Measurements from ENCODE around the gene CEP43.

The CEP43 gene

DNA sequence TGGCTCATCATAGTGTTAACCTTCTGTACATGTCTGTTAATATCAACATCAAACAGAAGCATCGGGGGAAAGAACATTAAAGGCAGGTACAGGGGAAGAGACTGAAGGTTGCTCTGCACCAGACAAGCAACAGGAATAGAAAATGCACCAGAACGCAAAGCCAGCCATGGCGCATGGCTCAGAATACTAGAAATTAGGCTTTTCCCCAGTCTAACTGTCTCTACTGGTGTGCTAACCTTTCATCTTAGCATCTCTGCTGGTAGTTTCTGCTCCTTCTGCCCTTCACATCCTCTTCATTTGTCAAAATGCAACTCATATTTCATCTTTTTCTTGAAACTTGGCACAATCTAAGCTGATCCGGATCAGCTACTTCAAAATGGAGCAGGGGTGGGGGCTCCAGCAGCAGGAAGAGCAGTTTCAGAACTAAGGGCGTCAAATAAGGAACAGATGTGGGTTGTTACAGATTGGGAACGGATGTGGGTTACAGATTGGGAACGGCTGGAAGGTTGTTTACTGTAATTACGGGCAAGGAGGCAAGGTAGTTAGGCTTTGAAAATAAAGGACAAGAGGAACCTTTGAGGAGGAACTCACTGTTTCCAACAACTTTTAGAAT is 29.7 kb upstream of the CEP43 start:
- no peak for DNase-seq

DNA sequence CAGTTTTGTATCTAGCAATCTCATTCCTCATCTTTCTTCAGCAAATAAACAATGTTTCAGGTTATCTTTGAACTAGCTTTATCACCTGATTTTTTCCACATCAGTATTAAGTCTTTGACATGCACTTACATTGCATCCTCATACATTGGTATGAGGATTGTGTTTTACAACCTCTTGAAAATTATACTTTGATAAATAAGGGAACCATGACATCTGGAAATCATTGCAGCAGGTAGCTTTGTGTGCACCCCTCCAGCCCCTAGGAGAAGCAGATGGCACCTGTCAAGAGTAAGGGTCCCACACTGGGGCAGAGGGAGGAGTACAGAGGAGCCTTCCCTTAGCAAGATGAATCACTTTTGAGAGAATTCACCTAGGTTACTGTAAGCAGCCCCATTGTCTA is 29.1 kb upstream of the CEP43 start:
- DNase-seq: no peak

DNA sequence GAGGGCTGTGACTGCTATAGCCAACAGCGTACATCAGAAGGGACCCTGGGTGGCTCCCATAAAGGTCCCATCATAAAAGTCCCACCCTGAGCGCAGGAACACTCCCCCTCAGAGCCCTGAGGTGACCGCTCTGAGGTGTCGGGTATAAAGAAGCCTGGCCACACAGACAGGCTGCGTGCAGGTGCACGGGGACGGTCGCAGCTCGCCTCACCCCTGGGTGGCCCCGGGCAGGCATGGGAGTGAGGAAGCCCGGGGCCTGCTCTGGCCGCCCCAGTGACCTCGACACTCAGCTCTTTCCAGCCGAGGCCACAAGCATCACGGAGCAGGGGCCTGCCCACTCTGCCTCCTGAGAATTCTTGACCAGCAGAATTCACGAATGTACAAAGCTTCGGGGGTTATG is 28.4 kb upstream of the CEP43 start:
- no peak for DNase-seq

DNA sequence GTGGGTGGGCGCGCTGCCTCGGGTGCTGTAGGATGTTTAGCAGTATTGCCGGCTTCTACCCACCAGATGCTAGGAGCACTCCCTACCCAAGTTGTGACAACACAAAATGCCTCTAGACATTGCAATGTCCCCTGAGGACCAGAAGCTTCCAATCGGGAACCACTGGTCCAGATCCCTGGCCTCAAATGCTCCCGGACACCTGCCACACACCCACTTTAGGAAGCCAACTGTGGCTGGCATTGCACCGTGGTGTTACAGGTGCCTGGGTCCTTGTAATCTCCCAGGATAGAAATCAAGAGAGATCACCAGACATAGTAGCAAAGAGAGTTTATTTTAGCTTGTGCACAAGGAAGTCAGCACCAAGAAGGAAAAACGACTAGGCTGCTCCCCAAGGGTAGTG is 27.9 kb upstream of the CEP43 start:
- no peak for DNase-seq

DNA sequence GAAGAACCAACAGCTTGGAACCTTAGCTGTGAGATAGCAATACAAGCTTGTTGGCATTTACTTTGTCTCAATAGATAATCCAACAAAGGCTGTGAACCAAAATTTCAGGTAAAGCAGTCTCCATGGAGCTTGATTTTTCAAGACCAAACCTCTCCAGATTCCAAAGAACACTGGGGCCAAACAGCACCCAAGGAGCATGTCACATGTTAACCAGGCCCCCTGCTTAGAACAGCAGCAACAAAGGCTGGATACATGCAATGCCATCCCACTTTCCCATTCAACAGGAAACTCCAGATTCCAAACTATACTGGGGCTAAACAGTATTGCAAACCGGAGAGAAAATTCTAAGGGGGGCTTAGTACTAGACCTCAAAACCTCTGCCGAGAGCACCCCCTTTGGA is 27.1 kb upstream of the CEP43 start:
- DNase-seq: no peak

DNA sequence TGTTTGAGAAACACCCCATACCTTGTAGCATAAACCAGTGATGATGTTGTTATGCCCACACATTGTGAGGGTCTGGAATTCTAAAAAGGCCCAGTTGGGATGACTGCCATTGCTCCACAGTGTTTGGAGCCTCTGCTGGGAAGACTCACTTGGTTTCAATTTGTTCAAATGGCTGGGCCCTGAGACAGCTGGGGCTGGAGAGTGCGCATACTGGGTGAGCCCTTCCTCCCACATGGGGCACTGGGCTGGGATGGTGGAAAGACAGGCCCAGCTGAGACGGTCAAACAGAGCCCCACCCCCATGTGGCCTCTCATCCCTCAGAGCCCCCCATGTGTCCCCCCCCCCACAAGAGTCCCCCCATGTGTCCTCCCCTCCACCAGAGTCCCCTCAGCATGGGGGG is 22.6 kb upstream of the CEP43 start:
- no peak for DNase-seq

DNA sequence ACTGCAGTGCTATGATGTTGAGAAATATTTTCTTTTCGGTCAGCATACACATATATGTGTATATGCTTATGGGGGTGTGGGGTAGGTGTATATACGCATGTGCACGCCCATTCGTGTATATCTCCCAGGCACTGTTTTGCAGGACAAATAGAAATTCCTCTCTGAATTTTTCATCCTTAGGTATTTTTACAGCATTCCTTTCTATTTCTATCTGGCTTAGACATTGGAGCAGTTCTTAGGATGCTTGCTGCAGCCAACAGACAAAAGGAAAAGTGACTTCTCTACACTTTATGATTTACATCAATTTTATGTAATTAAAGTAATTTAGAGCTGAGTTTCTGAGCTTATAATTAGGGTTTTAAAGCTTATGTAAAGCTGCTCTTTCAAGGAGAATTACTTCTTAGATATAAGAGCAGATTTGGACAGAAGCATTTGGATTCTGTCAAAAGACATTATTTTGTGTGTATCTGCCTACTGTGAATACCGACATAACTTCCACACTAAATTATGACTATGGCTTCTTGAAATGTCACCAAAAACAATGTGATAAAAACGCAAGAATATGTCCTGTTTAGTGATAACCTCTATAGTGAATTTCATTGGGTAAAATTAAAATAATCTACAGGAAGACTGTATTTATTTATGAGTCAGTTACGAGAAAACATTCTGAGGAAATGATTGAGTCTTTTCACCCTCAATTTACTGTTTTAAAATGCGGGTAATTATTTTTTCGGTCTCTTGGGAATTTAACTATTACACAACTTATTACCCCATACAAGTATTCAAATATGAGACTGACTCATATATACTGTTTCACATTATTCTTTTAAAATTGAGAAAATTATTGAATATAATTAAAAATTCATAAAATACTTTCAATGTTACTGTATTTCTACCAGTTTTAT is 21.3 kb upstream of the CEP43 start:
- no peak for DNase-seq

DNA sequence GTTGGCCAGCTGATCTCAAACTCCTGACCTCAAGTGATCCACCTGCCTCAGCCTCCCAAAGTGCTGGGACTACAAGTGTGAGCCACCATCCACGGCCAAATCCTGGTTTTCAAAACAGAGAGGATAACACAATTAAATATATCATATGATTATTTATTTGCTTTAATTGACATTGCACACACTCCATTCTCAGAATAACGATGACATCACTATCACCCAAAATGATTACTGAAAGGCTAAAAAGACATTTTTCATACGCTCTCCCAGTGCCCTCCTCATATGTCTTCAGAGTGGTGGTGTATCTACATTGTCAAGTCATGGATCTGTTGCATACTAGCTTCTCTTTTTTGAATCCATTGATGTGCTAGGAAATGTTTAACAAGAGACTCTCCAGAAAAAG is 18.5 kb upstream of the CEP43 start:
- DNase-seq: no peak

DNA sequence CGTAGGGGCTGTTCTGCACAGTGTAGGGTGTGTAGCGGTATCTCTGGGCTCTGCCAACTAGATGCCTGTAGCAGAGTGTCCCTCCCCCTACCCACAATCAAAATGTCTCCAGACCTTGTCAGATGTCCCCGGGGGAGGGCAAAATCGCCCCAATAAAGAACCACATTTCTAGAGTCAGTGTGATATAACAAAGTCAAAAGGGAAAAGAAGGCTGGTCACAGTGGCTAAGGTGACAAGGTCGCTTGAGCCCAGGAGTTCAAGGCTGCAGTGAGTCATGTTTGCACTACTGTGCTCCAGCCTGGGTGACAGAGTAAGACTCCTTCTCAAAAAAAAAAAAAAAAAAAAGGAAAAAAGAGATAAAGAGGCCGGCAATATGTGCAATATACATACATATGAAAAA is 11.7 kb upstream of the CEP43 start:
- DNase-seq: no peak

DNA sequence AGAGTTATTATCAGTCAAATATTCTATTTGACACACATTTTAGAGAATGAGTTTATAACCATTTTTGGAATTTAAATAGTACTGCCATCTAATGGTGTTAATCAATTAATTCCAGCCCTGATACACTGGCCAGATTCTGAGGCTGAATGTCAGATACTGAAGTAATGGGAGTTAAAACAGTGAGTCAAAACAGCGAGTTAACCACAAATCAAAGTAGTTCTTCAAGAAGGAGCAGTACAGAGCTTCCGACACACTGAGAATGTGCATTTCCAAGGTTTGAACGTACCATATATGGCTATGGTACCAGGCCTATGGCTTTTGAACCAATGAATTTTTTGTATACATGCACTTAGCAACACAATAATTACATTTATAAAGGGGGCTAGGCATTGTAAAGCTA is 11.3 kb upstream of the CEP43 start:
- DNase-seq: no peak

DNA sequence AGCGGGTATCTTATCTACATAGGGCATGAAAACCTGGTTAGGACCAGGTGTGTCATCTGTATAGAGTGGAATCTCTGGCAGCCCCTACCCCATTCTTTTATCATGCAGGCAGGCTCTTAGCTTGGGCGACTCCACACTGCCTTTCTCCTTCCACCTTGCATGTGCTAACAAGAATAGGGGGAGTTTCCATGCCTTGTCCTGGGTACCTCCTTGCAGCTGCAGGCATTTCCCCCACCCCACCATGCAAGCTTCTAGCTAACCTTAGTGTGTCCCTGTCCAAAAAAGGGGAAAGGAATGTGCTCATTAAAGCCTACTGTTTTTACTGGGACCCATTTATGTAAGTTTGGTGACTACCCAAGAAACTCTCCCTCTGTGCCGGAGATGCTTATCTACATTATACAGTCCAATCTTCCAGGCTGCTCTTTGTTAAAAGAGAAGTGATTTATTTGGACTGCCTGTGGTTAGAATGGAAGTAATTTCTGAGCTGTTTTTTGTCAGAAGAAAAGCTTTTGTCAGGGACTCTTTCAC is 10.5 kb upstream of the CEP43 start:
- no peak for DNase-seq

DNA sequence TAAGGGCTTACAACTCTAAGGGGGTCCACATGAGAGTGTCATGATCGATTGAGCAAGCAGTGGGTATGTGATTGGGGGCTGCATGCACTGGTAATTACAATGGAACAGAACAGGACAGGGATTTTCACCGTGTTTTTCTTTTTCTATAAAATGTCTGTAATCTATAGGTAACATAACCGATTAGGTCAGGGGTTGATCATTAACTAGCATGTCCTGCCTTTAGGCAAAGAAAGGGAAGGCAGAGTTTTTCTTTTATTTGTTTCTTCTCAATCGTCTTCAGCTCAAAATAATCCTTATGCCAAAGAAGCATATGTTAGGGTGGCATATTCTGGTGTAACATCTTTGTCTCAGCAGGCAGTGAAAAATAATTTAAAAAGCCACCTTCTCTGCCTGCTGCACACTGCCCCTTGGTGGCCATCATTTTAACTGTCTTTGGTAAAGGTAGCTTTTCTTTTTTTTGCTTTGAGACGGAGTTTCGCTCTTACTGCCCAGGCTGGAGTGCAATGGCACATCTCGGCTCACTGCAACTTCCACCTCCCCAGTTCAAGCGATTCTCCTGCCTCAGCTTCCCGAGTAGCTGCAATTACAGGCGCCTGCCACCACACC is 9.7 kb upstream of the CEP43 start:
- DNase-seq: peak in 1 of 2 experiments; percentile 8

DNA sequence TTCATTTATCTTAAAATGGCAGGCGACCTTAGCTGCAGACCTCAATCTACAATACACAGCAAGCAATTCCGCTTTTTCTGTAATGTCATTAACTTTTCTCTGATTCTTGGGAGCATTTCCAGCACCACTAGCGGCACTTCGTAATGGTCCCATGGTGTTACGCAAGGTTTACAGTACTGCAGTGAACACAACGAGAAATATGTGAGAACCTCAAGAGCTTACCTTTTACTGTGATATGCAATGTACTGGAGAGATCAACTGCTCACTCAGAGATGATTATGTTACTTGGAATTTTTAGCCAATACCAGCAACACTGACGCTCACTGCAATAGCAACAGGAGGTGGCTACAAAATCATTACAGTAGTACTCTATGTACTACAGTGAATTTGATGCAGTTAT is 2.8 kb upstream of the CEP43 start:
- no peak for DNase-seq

DNA sequence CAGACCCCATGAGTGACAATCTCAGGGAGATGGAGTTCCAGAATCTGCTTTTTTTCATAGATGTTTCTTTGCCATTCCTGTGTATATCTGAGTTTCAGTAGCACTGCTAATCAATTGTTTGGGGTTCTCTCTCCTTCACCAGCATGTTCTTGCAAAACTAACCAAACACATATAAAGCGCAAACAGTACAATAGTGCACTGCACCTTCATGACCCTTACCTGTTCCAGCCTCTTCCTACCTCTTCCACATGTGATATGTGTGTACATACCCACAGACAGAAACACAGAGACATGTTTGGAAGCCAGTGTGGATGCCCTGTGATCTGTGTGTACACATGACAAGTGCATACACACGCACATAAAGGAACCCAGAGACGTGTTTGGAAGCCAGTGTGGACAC is 1.8 kb upstream of the CEP43 start:
- DNase-seq: no peak

DNA sequence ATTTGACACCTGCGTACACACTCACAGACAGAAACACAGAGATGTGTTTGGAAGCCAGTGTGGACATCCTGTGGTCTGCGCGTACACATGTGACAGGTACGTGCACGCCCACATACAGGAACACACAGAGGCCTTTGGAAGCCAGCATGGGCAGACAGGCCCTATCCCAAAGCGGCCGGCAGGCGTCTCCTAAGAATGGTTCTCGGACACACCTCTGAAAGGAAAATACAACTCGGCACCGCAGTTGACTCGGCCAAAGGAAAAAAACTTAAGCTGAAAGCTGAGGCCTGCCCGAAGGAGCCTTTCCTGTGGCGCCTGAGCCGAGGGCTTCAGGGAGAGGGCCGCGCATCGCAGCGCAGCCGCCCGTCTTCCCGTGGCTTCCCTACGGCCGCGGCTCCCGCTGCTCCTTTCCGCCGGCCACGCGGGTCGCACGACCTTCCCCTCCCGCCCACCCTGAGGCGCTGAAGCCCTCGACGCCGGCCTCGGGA is 1.4 kb upstream of the CEP43 start:
- peak in 1 of 2 experiments; percentile 12 for DNase-seq

DNA sequence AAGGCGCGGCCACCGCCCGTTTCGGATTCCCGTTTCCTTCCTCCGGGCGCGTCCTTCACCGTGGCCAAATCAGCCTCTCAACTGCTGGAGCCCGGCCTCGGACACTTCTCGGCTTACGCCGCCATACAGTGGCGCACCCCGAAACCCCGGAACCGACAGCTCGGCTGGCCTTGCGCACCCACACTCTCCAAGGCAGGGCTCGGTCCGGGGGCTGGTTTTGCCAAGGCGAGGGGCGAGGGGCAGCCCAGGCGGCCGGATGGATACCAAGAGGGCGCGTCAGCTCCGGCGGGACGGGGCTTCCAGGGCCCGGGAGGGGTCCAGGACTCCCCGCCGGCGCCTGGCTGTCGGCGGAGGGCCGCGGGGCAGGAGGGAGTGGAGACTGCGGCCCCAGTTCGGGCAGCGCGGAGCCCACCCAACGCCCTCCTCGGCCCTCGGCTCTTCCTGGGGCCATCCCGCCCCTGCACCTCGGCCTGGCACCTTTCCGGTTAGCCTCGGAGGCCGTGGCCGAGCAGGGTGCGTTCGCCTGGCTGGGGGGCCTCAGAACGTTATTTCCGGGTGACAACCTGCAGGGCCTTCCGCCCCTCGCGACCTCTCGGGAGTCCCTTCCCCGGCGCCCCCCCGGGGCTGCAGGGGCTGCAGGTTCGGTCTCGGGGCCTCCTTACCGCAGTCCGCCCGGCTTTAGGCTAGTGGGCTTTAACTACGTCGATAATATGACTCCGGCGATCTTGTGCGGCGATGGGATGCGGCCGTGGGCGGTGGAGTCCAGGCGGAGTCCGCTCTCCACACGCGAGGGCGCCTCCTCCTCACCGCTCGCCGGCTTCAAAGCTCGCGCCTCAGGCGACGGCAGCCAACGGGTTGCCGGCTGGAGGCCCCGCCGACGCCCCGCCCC is 697 bp upstream of the CEP43 start:
- DNase-seq: no peak

DNA sequence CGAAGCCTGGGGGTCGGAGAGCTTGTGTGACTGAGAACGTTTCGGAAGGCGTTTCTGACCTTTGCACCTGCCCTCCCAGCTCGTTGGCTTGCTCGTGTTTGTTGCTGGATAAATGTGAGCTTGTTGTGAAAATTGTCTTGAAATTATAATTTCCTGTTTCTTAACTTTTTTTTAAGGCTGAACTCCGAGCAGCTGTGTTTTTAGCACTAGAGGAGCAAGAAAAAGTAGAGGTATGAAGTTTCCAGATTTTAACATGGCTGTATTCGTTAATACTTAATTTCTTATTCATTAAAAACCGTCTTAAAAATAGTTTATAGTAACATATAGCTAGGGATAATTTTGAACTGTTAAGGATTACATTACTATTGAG is 672 bp downstream of the CEP43 start:
- DNase-seq: no peak

DNA sequence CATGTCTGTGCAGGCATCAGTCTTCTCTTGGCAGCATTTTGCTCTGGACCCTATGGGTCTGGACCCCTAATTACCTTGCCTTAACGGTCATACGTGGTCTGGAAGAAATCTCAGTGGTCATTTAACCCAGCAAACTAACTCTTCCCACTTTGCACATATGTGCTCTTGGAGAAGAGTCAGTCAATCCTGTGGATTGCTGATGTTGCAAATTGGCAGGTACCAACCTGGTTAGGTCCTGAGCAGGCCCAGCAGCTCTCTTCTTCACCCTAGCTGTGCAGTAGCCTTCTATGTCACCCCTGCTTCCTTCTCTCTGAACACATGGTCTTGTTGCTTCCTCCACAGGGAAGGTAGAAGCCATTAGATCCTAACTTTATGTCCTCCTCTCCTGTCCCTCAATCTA is 1.6 kb downstream of the CEP43 start:
- DNase-seq: no peak

DNA sequence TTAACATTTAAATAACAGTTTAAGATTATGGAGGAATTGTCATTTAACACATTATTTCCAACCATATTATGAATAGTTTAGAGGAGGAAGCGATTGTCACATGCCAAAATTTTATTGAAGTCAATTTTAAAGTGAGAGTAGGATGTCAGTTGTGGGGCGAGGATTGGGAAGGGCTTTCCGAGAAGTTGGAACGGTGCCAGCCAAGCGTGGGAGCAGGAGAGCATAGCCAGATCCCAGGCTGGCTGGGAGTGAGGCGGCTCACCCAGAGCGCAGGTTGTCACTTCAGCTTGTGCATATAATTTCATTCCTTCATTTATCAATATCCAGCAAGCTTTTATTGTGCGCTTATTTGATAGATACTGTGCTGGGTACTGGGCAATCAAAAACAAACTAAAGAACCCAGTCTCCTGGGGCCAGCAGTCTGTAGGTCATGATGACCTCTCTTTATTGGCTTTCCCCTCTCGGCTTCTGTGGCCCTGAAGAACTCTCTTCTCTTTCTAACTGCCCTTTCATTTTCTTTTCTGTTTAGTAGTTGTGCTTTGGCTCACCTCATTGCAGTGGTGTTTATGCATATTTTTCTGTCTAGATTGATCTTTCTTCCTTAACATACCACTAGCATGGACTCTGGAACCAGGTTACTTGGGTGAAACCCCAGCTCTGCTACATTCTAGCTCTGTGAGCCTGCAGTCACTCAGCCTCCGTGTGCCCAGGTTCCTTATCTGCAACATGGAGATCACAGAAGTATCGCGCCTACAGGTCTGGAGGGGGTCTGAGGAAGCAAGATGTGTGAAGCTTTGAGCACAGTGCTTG is 6.4 kb downstream of the CEP43 start:
- DNase-seq: peak in 1 of 2 experiments; percentile 3

DNA sequence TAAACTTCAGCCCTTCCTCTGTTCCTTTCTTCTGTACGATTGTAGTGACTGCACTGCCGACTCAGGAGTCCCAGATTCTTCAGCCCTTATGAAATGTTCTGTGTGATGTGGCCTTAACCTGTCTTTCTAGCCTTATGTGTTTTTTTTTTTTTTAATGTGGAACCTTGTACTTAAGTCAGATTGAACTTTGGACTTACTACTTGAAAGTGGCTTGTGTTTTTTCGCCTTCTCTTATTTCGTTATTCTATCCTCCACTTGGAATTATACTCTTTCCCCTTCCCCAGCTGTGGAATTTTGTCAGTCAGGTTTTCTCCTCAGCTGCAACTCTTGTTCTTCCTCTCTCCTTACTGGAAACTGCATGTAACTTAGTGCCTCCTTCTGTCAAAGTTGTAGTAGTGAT is 8.8 kb downstream of the CEP43 start:
- DNase-seq: no peak

DNA sequence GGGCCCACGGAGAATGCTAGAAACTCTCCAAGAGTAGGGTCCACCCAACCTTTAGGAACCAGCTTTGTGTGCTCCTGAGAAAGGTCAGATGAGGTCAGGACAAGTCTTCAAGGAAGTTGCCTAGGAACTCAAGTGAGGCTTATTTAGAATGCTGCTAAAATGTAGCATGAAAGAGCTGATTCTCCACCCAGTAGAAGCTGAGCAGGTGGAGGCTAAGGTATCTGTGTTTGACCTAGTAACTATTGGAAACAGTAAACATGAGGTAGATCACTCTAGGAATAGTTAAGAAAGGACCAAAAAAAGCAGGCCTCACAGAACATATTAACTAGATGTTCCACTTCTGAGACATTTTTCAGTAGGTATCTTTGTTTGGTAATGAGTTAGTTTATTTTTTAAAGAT is 13.9 kb downstream of the CEP43 start:
- DNase-seq: no peak

DNA sequence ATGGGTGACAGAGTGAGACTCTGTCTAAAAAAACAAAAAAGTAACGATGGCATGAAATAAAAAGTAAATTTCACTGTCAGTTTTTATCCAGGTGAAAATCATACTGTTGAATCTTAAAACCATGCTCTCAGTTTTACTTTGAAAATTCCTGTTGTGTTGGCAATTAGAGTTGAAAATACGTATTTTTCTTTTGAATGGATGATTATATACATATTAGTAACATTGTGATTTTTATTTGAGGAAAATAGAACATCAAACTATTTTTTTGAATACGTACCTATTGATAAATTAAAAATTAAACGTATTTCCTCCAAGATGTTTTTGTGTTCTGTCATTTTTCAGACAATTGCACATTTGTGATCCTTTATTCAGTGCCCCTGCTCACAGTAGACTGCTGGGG is 14.7 kb downstream of the CEP43 start:
- no peak for DNase-seq

Measured in NCI-H446 (cell line).